ENCODE results near the gene FCN1.

FCN1 gene

DNA sequence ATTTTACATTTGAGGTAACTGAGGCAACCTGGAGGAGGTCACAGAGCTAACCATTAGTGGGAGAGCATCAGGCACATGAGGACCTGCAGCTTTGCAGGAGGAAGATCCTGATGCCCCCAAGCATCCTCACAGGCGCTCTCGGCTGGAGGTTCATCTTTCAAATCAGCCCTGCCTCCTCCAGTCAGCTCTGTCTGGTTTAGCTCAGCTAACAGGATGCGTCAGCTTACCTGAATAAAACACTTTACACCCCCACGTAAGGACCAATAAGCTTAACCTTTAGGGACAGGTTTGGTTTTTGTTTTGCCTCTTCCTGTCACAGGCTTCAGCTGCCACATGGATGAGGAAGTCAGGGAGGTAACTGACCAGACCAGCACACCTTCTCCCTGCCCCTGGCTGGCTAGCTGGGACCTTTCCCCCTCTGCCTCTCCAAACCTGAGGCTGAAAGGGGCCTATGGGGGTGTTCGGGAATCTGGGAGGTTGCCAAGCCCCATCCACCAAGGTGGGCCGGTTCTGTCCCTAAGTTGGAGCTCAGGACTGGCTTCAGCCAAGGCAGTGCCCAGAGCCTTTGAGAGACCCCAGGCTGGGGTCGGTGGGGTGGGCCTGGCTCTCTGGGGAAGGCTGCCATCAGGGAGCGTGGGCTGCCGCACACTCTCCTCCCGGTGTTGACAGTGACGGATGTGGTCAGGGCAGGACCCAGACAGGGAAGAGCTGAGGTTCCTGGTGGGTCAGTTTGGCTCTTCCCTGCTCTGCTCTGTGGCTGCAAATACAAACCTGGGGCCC lies 20.0 kb upstream of the FCN1 start:
- in situ Hi-C loops (cut with MboI; ENCODE audit: low sequenced_read_pairs) = no loop called here

DNA sequence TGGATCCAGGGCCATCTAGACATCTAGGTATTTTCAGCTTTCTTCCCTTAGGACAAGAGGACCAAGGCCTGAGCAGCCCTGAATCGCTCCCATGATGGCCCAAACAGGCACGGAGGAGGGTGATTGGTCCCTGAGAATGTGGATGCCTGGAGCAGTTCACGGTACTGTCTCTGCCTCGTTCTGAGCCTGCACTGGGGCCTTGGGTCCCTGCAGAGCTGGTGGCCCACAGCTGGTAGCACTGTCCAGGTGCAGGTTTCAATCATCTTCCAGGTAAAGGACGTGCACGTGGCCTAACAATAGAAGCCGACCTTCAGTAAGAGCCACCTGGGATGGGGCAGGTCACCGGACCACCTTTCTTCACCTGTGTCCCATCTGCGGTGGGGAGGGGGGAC lies 19.4 kb upstream of the FCN1 start:
- in situ Hi-C loops (cut with MboI; ENCODE audit: low sequenced_read_pairs) = no loop called here

DNA sequence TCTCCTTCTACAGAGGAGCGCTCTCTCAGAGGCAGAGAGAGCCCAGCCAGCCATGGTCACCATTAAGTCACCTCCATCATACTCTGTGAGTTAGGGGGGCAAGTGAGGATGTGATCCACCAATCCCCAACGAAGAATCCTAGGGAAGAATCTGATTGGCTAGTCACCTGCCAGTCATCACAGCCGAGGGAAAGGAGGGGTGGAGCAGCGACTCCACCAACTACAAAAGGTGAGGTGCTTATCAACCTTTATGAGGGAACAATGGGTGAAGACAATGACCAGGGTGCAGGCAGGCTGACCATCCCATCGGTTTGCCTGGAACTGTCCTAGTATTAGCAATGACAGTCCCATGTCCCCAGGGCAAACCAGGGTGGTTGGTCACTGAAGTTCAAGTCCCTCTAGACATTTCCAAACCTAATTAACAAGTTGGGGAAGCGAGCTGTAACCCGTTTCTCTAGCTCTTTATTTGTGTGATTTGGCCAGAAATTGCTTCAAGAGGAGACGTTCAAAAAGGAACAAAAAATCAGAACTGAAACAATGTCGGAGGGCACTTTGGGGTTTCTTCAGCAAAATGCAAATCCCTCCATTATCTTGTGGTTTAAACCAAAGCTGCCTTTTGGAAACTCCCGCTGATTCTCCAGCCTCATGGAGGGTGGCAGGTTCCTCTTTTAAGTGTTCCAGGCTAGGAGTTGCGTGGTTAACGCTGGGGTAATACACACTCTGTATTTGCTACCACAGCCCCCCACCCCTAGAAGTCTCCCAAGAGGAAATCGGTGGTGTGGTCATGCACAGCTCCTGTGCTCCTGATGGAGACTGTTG lies 18.8 kb upstream of the FCN1 start:
- in situ Hi-C loops (cut with MboI; ENCODE audit: low sequenced_read_pairs) = no loop called here

DNA sequence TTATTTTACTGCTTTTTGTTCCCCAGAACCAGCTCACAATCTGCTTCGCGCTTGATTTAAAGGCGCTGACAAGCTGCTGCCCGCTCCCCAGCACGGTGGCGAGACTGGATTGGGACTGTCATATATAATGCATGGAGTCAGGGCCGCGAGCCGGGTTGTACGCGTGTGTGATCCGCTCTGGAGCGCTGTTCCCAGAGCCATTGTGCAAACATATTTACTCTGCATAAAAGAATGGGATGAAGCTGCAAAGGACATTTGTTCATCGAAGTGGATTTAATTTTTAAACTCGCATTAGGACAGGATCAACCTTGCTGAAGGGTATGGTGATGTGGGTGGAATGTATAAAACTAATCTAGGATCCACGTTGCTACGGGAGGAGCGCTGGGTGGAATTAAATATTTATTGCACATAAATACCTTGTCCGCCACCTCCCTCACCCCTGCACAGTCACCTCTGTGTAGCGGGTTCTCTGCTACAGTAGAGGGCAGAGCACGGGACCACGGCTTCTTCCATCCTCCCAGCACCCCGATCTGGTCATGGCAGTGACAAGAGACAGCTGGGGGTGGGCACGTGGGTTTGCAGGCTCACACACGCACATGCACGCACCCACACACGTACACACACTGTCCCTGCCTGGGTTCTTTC lies 18.1 kb upstream of the FCN1 start:
- in situ Hi-C loops (cut with MboI; ENCODE audit: low sequenced_read_pairs) = no loop called here

DNA sequence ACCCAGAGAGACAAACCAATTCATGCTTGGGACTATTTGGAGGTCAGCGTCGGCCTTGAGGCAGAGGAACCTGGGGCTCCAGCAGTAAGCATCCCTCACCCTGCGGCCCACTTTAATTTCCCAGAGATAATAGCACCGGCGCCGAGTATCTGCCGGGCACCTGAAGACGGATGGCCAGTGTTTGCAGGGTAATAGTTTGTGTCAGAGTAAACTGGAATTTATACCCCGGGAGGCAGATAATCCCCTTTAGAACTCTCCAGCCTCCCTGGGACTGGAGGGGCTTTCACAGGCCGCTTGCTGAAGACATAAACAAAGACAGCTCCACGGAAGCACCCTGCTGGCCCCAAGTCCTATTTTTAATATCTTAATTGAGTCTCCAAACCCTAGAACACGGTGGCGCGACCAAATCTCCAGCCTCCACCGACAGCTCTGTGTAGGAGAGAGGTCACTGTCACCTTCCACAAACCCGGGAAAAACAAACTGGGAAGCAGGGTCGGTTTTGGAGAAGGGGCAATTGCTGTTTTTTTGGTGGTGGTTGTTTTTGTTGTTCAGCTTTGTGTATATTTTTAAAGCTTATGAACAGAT lies 17.4 kb upstream of the FCN1 start:
- in situ Hi-C loops (cut with MboI; ENCODE audit: low sequenced_read_pairs) = no loop called here

DNA sequence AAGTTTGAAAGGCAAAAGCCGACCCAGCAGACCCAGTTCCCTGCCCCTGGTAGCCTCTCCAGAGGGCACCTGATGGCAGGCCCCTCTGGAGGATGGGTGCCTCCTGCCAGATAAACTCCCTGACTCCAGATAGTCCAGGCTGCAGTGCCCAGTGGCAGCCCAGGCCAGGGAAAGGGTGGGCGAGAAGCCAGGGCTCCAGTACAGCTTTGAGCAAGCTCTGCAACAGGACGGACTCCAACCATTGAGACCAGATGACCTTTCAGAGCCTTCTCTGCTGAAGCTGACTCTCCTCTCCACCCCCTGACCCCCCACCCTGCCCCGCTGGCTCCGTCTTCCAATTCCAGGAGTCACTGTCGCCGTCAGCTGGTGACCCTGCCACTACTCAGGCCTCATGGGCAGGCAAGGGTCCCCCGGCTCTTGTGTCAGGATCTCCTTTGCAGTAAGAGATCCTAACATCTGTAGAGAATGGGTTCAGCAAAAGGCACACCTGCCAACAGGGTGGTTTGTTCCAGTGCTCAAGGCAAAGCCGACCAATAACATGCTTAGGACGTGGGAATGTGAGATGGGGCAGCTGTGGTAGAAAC lies 15.5 kb upstream of the FCN1 start:
- in situ Hi-C loops (cut with MboI; ENCODE audit: low sequenced_read_pairs) = no loop called here

DNA sequence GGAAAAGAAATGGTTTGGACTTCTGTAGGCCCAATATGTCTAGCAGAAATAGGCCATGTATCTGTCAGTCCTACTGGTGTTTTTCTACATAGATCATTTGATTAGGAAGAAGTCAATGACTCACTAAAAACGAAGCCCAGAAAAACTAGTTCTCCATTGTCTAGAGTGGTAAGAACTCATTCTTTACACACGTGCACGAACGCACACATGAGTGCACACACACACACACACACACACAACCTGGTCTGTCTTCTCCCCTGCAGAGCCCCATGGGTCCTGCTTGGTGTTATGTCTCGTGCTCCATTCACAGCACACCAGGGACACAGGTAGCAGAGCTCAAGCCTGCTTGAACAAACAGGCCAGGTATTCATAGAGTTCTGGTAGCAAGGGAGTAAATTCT lies 14.9 kb upstream of the FCN1 start:
- in situ Hi-C loops (cut with MboI; ENCODE audit: low sequenced_read_pairs) = no loop called here

DNA sequence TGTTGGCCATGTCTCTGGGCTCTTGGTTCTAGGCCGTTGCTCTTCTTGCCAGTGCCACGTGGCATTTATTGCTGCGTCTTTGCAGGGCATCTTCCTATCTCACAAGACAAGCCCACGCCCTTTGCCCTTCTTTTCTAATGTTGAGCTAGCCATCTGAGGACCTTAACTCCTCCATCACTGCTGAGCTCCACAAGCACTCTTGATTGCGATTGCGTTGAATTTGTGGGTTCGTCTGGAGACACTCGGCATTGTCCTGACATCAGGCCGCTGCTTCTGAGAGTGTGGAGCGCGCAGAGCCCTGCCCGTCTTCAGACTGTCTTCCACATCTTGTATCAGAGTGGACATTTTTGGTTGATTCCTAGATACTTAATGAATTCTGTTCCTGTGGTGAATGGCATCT lies 14.5 kb upstream of the FCN1 start:
- in situ Hi-C loops (cut with MboI; ENCODE audit: low sequenced_read_pairs) = no loop called here

DNA sequence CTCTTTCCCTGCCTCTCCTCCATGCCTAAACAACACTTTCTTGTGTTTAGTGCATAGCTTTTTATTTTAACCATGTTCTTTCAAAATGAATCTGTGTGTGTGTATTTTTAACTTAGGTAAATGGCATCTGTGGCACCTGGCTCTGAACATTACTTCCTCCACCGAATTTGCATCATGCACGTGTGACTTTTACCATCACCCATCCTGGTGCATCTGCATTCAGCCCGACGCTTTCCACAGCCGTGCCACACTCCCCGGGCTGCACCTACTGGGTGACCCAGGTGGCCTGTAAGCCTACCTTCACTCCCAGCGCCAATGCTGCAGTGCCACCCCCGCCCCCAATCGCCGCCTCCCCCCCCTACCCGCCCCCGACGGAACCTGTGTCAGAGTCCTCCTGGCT lies 12.7 kb upstream of the FCN1 start:
- in situ Hi-C loops (cut with MboI; ENCODE audit: low sequenced_read_pairs) = no loop called here

DNA sequence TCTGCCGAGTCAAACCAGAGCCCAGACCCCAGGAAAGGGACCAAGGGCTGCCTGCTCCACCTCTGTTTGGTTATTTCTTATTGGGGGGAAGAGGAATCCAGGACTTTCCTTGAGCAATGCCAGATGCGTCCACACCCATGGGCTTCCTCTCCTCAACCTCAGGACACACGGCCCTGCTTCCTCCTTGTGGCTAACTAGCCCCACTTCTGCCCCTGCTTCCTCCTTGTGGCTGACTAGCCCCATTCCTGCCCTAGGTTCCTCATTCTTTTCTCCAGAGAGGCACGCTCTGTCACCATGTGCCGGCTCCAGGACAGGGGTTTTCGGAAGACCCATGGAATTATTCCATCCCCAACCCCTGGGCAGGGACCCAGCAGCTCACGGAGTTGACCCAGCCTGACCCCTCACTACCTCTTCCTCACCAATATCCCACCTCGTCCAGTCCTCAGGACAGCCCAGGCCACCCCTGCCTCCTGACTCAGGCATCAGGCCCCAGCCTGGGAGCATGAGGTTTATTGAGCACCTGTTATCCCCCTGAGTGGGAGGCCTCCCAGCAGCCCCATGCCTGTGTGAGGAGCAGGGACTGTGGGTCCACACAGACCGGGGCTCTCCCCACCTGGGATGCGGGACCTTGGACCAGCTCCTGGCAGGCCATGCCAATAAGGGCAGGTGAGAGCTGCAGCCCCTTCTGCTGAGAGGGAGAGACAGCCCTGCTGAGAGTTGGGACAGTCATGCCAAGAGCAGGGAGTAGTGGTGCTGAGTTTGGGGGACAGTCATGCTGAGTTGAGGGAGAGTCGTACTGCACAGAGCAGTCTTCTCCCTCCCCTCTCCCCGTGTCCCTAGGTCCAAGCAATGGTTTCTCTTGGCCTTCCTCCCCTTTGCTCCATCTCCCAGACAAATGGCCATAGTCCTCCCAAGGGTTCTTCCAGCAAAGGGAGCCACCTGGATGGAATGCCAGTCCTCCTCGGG lies 11.8 kb upstream of the FCN1 start:
- in situ Hi-C loops (cut with MboI; ENCODE audit: low sequenced_read_pairs) = no loop called here

DNA sequence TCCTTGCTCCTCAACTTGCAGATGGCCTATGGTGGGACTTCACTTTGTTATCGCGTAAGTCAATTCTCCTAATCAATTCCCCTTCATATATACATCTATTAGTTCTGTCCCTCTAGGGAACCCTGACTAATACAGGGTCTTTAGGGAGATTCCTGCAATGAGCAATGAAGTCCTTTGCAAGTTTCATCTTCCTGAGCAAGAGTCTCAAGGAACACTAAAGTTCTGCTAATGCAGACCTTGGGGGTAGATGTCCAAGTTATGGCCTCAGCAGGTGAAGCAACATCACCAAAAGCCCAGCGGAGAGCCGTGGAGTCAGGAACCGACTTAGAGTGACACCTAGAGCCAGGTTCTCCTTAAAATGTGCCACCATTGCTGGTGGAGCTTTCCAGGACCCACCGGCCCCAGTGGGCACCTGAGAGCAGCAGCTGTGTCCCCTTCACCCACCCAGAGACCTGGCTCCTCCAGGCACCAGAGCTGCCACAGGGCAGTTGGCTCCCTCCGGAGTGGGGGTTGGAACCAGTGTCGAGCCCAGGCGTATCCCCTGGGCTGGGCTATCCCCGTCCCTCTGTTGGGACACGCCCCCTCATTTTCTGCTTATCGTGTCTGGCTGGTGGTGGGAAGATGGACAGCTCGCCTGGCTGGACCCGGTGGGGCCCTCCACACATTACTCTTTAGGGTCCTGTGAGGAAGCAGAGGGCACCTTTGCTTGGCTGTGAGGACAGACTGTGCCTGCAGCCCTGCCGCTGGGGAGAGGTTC lies 10.9 kb upstream of the FCN1 start:
- in situ Hi-C loops (cut with MboI; ENCODE audit: low sequenced_read_pairs) = no loop called here

DNA sequence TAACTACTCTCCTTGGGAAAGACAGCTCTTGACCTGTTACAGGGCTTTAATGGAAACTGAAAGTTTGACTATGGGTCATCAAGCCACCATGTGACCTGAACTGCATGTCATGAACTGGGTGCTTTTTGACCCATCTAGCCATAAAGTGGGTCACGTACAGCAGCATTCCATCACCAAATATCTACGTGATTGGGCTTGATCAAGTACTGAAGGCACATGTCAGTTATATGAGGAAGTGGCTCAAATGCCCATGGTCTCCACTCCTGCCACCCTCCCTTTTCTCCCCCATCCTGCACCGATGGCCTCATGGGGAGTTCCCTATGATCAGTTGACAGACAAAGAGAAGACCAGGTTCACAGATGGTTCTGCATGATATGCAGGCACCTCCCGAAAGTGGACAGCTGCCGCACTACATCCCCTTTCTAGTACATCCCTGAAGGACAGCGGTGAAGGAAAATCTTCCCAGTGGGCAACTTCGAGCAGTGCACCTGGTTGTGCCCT lies 7.3 kb upstream of the FCN1 start:
- in situ Hi-C loops (cut with MboI; ENCODE audit: low sequenced_read_pairs) = no loop called here

DNA sequence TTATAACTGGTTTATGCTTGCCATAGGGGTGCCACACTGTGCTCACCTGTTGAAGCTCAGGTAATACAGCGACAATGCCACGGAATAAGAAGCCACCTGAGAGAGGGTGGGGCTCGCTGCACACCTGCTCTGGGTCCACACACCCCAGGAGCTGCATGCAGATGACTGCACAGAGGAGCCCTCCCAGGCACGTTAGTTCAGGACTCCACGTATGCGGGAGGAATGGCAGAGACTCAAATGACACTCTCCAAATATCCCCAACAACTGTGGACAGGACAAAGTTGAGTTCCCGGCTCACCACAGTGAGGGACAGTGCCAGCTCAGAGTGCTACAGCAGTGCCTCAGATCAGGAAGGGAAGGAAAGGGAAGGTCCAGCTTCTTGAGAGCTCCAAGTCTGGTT lies 5.8 kb upstream of the FCN1 start:
- in situ Hi-C loops (cut with MboI; ENCODE audit: low sequenced_read_pairs) = no loop called here

DNA sequence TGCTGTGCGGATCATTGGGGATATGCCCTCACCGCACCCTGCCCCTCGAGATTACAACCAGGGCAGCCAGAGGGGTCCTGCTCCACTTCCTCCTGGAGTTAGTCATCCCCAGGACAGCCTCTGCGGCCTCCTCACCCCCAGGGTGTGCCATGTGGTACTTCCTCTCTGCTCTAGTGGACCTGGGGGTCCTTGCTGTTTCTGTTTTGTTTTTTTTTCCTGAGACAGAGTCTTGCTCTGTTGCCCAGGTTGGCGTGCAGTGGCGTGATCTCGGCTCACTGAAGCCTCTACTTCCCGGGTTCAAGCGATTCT lies 5.2 kb upstream of the FCN1 start:
- in situ Hi-C loops (cut with MboI; ENCODE audit: low sequenced_read_pairs) = no loop called here

DNA sequence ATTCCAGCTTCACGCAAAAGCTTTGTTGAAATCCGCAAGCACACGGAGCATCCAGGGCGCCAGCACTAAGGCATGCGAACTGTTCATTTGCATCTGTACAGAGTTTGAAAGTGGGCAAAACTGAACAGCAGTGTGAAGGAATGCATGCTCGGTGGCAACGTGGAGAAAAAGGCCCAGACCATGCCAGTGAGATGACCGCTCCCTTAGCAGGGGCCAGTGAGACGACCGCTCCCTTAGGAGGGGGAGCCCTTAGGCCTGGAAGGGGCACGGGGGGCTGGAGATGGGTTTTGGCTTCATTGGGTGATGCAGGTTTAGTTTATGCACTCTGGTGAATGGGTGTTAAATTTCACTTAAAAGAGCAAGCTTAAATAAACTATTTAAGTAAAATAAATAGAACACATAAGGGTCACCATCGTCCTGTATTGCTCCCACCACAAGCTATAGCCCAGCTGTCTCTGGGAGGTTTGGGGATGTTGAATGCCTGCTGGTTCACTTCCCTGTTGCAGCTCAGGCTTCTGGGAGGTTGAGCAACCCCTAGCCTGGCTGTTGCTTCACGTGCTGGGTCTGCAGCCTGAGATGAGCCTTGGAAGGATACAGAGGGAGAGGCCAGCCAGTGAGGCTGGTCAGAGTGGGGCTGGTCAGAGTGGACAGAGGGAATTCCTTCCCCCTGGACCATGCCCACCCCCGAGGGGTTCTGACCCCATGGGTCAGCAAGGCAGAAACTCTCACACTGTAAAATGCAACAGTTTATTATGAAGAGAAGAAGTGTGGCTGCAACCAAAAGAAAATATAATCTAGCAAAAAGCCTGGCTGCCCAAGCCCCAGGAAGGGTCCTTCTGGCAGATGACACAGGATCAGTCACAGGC lies 4.6 kb upstream of the FCN1 start:
- in situ Hi-C loops (cut with MboI; ENCODE audit: low sequenced_read_pairs) = no loop called here

DNA sequence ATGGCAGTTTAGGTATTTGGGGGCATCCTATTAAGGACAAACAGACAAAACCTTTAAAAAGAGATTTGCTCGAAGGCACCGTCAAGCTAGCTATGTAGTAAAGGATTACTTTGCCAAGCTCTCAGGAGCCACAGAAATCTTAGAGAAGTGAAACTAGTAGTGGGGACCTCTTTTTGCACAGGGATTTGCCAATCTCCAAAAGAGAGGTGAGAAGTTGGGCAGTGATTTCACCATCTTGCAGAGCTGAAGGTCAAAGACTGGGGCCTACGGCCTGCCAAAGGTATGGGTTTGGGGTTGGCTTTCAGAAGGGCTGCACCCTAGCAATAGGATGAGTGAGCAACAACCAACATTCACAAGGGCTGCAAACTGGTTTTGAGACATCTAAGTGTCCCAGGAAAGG lies 1.6 kb upstream of the FCN1 start:
- in situ Hi-C loops (cut with MboI; ENCODE audit: low sequenced_read_pairs) = no loop called here

DNA sequence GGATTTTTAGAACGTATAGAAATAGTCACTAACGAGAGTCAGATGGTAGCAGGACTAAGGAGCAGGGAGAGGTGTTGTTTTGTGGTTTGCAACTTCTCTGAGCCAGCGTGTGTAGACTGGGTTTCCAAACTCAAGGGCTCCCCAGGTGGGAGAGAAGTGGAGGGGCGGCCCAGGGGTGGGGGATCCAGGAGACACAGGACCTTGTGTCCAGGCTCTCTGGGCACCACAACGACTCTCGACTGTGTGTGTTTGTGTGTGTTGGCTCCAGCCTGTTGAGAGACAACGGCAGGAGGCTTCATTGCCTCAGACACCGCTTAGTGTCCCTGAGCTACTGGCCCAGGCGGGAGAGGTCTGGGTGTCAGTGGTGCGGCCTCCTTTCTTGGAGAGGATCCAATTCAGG lies 934 bp upstream of the FCN1 start:
- in situ Hi-C loops (cut with MboI; ENCODE audit: low sequenced_read_pairs) = no loop called here

DNA sequence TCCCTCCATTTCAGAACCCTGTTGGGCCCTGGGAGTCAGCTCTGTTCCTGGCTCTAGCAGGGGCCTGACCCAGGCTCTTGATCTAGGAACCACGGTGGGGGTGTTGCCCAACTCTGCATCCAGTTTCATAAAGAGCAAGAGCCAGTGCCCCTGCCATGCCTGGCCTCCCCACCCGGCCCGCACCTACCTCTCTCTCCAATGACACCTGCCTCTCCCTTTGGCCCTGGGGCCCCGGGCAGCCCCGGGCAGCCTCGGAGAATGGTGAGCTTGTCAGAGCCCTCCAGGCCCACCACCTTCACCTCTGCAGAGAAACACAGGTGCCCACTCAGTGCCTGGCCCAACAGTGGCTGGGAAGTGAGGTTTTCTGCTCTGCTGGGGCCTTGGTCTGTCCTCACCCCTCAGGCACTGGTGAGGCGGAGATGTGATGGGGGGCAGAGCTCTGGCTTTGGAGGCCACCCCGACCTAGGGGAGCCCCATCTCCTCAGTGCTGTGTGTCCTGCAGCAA lies 1.5 kb downstream of the FCN1 start:
- in situ Hi-C loops (cut with MboI; ENCODE audit: low sequenced_read_pairs) = no loop called here
